ENCODE data around the gene TM4SF18. TPM values are rescaled to one million over a fixed set of nuclear protein-coding genes. Genes with fewer than 3 reads are reported as not detected.
A peak's percentile ranks its signal among the peaks of the same experiment; 100 is the strongest.

TM4SF18 gene
- polyA plus RNA-seq, 1 donor (not counting 4 experiments of a cell fraction or from before 2014, with no cell fraction given): not detected

DNA sequence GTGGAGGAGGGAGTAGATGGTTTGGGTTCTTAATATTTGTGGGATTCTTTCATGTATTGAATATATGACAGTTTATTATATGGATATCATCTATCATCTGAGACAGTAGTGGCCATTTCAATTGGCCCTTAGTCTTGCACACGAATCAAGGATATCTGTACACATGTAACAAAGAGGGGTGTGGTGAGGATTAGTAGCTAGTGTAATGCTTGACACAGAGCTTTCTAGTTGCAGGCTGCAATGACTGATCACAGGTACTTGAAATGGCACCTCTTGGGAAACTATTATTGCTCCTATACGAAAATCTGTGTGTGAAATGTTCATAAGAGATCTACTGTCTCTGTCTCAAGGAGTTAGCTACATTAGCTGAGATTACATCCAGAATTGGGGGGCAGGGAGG is 31.2 kb upstream of the TM4SF18 start:
- Histone ChIP-seq H3K9me1 (ENCODE audit: control insufficient read depth, extremely low read depth, insufficient read depth, low read length) (no peaks in the 10 kb centered on the region), H3K36me3 (ENCODE audit: control insufficient read depth in 2 of 2, extremely low read depth in 1 of 2, insufficient read depth in 2 of 2, low read length in 2 of 2) (peaks cover 0 to 8% of the 10 kb centered on the region in 2 experiments), H3K4me1 (ENCODE audit: control insufficient read depth, extremely low read depth, insufficient read depth, low read length) (peaks cover 26% of the 10 kb centered on the region), H3K27me3 (ENCODE audit: control insufficient read depth, extremely low read depth, insufficient read depth, low read length) (no peaks in the 10 kb centered on the region), H2AFZ (ENCODE audit: control insufficient read depth, low read length) (no peak overlapping the region), H3K9ac (ENCODE audit: control insufficient read depth, extremely low read depth, insufficient read depth, low read length) (no peak overlapping the region), H3K9me3 (ENCODE audit: control insufficient read depth, low read depth, low read length) (no peaks in the 10 kb centered on the region), H3K27ac (ENCODE audit: control insufficient read depth, insufficient read depth, low read length) (no peak overlapping the region), H4K20me1 (ENCODE audit: control insufficient read depth, extremely low read depth, insufficient read depth, low read length) (no peaks in the 10 kb centered on the region), H3K79me2 (ENCODE audit: control insufficient read depth, insufficient read depth, low read length) (no peaks in the 10 kb centered on the region), H3K4me2 (ENCODE audit: control insufficient read depth, extremely low read depth, insufficient read depth, low read depth, low read length) (no peak overlapping the region), H3K4me3 (ENCODE audit: control insufficient read depth in 2 of 3, extremely low read depth in 1 of 3, insufficient read depth in 2 of 3, low read depth in 1 of 3, low read length in 3 of 3) (no peak overlapping the region)
- TF ChIP-seq, protein P1, sequence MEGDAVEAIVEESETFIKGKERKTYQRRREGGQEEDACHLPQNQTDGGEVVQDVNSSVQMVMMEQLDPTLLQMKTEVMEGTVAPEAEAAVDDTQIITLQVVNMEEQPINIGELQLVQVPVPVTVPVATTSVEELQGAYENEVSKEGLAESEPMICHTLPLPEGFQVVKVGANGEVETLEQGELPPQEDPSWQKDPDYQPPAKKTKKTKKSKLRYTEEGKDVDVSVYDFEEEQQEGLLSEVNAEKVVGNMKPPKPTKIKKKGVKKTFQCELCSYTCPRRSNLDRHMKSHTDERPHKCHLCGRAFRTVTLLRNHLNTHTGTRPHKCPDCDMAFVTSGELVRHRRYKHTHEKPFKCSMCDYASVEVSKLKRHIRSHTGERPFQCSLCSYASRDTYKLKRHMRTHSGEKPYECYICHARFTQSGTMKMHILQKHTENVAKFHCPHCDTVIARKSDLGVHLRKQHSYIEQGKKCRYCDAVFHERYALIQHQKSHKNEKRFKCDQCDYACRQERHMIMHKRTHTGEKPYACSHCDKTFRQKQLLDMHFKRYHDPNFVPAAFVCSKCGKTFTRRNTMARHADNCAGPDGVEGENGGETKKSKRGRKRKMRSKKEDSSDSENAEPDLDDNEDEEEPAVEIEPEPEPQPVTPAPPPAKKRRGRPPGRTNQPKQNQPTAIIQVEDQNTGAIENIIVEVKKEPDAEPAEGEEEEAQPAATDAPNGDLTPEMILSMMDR (optimal IDR thresholded peaks at IDR 0.05 in 1 of 3, IDR thresholded peaks at IDR 0.05 in 1 of 3, conservative IDR thresholded peaks at IDR 0.05 in 1 of 3; ENCODE audit: extremely low read depth in 1 of 3, insufficient read depth in 2 of 3, low read length in 3 of 3): no peak
- no peak for TF ChIP-seq EZH2 (IDR thresholded peaks at IDR 0.05; ENCODE audit: low read length)
- dilution Hi-C loops (cut with MboI; ENCODE audit: extremely low pct_ligation_motif_present, low sequenced_read_pairs): no loop called here
- DNase-seq (ENCODE audit: low read depth, low spot score) (no peak), FAIRE-seq (no peak)

DNA sequence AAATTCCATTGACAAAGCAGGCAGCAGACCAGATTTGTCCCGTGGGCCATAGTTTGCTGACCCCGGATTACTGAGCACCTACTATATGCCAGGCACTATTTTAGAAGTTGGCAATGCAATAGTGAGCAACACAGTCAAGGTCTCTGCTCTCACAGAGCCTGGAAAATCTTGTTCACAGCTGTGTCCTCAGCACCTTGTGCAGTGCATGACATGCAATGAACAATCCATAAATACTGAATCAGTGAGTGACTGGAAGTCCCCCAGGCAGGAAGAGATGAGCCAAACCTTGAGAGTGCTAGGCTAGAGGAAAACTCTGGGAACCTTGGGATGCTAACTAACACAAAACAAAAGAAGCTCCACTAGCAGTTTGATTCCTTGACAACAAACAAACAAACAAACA is 29.6 kb upstream of the TM4SF18 start:
- no peak for DNase-seq (ENCODE audit: low read depth, low spot score)
- H3K4me2 ChIP-seq (ENCODE audit: control insufficient read depth, extremely low read depth, insufficient read depth, low read depth, low read length): no peak overlapping the region
- peaks cover 26% of the 10 kb centered on the region for H3K4me1 ChIP-seq (ENCODE audit: control insufficient read depth, extremely low read depth, insufficient read depth, low read length)
- no peaks in the 10 kb centered on the region for H3K9me3 ChIP-seq (ENCODE audit: control insufficient read depth, low read depth, low read length)
- peak; percentile 66 for FAIRE-seq
- no peak for TF ChIP-seq EZH2 (IDR thresholded peaks at IDR 0.05; ENCODE audit: low read length)
- TF ChIP-seq, protein P1 (optimal IDR thresholded peaks at IDR 0.05 in 1 of 3, IDR thresholded peaks at IDR 0.05 in 1 of 3, conservative IDR thresholded peaks at IDR 0.05 in 1 of 3; ENCODE audit: extremely low read depth in 1 of 3, insufficient read depth in 2 of 3, low read length in 3 of 3): no peak
- no peak overlapping the region for H2AFZ ChIP-seq (ENCODE audit: control insufficient read depth, low read length)
- no peak overlapping the region for H3K9ac ChIP-seq (ENCODE audit: control insufficient read depth, extremely low read depth, insufficient read depth, low read length)
- H4K20me1 ChIP-seq (ENCODE audit: control insufficient read depth, extremely low read depth, insufficient read depth, low read length): no peaks in the 10 kb centered on the region
- no peak overlapping the region for H3K4me3 ChIP-seq (ENCODE audit: control insufficient read depth in 2 of 3, extremely low read depth in 1 of 3, insufficient read depth in 2 of 3, low read depth in 1 of 3, low read length in 3 of 3)
- H3K9me1 ChIP-seq (ENCODE audit: control insufficient read depth, extremely low read depth, insufficient read depth, low read length): no peaks in the 10 kb centered on the region
- H3K36me3 ChIP-seq (ENCODE audit: control insufficient read depth in 2 of 2, extremely low read depth in 1 of 2, insufficient read depth in 2 of 2, low read length in 2 of 2): no peaks in the 10 kb centered on the region
- no peaks in the 10 kb centered on the region for H3K27me3 ChIP-seq (ENCODE audit: control insufficient read depth, extremely low read depth, insufficient read depth, low read length)
- dilution Hi-C loops (cut with MboI; ENCODE audit: extremely low pct_ligation_motif_present, low sequenced_read_pairs): no loop called here
- no peak overlapping the region for H3K27ac ChIP-seq (ENCODE audit: control insufficient read depth, insufficient read depth, low read length)
- H3K79me2 ChIP-seq (ENCODE audit: control insufficient read depth, insufficient read depth, low read length): no peaks in the 10 kb centered on the region
